HG02938 (cell line): Measurements from ENCODE around the gene LDAH.

ENCODE experiments used
- ATAC-seq: cut with Tn5 transposase; IDR thresholded peaks from one replicate; pipeline ENCODE4 v1.9.1; 2021; ENCODE audit warnings: mild to moderate bottlenecking, moderate library complexity; ENCODE audit not compliant: unreplicated experiment

Gene LDAH

GRCh38 chr2:20781656-20782265 lies 41.1 kb downstream of the LDAH start:
- peak; percentile 85 for ATAC-seq

GRCh38 chr2:20771299-20771698 lies 51.6 kb downstream of the LDAH start:
- no peak for ATAC-seq

- ATAC-seq, result no peak
Observed at GRCh38 chr2:20766798-20767644, 55.9 kb downstream of the LDAH start.

DNA sequence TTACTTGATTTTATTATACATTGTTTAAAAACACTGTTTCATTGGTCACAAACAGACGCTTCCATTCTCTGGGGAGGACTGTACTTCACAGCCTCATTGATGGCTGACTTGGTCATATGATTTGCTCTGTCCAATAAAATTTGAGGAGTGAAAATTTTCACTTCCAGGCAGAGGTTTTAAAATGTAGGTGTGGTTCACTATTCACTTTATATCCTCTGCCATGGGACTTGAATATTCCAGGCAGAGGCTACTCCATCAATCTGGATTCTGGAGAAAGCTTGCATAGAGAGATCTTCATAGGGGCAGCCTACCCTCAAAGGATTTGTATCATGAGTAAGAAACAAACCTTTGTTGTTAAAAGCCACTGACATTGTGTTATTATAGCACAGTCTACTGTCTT lies 56.7 kb downstream of the LDAH start:
- ATAC-seq, result no peak

DNA sequence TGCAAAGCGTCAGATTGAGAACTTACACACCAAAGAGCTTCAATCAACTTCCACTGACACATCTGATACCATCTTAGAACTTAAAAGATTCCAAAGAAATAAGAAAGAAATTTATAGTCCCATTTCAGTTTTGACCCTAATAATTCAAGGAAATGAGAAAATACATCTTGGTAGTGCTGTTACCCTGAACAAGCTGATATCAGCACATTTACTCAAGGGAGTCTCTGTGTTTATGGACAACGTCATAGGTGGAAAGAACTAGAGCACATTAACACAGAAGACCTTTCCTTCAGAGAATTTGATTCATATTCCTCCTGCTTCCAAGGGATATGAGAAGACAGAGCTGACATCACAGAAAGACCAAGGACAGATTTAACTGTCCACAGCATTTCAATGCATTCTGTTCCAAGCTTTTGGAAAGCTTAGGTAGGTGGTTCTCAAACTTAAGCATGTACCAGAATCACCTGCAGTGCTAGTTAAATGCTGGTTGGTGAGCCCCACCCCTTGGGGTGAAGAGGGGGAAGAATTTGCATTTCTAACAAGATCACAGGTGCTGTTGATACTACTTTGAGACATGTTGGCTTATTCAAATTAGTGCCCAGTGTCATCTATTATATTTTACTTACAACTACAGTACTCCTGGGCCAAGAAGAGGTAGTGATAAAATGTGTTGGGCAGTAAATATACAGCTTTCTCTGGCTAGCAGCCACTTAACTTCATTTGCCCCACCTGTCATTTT lies 59.8 kb downstream of the LDAH start:
- ATAC-seq, result no peak

- ATAC-seq, result no peak
Observed at GRCh38 chr2:20759487-20759886, 63.4 kb downstream of the LDAH start.

DNA sequence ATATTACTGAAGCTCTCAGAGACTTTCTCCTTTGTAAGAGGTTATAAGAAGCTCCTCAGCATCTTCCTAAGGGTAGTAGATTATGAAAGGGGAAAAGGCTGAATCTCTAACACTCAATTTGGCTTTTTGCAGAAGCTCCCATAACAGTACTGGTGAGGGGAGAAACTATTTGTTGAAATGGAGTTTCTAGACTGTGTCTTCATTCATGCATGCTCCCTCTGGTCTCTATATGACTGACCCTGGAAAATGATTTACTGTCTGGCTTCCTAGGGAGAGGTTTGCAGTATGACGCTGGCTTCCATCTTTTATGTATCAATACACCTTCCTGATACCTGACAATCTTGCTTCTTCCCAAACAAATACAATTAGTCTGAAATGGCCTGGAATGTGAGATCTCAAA lies 63.9 kb downstream of the LDAH start:
- ATAC-seq, result peak; percentile 97

- ATAC-seq, result no peak
Observed at GRCh38 chr2:20757405-20758090, 65.4 kb downstream of the LDAH start.

- ATAC-seq, result no peak
Observed at GRCh38 chr2:20755132-20755800, 67.6 kb downstream of the LDAH start.

DNA sequence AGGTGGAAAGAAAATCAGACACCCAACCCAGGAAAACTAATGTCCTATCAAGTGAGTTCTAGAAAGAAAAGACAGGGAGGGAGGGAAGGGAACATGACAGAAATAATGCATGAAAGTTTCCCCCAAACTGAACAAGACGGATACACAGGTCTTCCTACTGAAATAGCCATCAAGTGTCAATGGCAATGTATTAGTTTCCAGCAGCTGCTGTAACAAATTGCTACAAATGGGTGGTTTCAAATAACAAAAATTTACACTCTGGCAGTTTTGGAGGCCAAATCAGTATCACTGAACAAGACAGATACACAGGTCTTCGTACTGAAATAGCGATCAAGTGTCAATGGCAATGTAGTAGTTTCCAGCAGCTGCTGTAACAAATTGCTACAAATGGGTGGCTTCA lies 70.6 kb downstream of the LDAH start:
- ATAC-seq, result no peak

DNA sequence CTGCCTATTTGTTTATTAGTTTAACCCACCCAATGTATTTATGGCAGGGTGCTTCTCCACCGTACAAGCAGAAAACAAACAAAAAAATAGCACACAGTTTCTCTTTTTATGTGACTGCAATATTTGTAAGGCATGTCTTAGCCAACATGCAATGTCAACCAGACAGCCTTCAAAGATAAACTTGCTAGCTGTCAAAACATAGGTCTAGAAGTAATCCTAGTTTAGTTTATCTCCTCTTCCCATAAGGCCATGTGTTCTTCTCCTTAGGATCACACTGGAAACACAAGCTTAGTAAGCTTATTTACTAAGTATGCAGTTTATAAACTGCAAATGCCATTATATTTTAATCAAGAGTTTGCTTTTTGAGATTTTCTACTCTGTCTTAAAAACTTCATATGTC lies 75.6 kb downstream of the LDAH start:
- ATAC-seq, result no peak

- ATAC-seq, result no peak
Observed at GRCh38 chr2:20745924-20746555, 76.9 kb downstream of the LDAH start.

DNA sequence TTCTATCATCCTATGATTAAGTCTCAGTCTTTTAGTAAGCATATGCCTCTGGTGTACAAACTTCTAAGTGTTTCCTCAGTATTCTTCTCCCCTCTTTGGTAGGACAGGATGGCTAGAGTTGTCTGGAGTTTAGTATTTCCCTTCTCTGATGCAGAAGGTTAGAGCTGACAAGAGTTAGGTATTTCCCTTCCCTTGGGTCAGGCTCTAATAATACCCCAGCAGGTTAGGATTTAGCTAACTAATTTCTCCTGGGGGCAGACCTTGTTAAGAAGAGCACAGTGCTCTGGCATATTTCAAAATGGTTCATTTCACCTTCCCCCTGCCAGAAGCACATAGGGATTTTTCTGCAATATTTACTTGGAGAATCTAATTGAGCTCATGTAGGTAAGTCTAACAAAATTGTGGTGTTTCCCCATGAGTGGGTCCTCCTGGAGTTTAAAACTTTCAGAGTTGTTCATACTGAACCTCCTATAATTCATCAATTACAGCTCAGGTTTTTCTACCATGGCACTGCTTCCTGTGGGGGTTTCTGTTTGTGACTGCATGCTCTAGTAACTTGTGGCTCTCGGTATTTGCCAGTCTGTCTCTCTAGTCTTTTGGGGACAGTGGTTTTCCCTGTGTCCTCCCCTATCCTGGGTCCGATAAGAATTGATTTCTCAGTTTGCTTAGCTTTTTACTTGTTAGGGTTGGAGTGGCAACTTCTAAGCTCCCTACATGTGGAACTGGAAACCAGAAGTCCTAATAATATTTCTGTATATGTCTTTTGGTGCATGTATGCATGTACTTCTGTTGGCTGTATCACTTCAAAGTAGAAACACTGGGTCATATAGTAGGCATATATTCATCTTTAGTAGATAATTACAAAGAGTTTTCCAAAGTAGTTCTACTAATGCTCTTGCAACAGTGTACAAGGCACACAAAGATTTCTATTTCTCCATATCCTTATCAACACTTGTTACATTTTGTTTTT lies 78.2 kb downstream of the LDAH start:
- ATAC-seq, result peak; percentile 91

DNA sequence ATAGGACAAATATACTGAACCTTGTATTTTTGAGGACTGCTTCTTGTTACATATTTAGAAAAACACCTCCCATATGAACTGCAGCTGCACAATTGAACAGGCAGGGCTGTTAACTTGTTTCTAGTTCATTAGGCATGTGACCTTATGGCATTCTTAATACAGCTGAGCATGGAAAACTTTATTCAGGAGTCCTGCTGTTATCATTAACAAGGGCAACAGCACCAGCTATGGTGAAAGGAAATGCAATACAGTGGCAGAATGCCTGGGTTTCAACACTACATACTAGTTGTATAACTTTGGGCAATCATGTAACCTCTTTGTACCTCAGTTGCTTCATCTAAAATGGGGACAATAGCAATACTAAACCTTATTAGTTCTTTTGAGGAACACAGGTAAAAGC lies 84.1 kb downstream of the LDAH start:
- ATAC-seq, result no peak

- peak; percentile 93 for ATAC-seq
Observed at GRCh38 chr2:20737505-20737904, 85.4 kb downstream of the LDAH start.

DNA sequence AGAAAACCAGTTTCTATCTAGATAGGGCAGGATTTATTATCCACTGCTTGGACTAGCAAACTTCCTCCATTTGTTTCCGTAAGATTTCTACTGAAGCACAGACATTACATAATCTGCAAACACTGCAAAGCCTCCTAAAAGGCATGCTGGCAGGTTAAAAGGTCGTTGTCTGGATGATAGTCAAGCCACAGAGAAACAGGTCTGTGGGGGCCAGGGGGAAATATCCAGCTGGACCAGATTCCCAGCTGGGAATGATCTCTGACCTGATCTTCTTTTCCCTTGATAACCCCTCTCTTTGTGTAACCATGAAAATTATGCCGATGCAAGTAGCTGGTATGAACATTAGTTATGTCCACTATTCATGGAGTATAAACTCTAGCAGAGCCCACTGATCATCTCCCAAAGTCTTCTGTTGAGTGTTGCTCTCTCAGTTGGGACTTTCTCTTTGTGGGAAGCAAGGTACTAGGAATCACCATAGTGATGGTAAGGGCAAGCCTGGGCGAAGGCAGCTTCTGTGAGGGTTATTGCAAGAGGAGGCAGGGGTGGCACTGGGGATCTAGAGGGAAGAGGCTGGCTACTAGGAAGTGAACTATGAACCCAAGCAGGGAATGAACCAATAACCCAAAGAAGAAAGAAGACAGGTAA lies 94.7 kb downstream of the LDAH start:
- ATAC-seq, result no peak

GRCh38 chr2:20726913-20727312 lies 96.0 kb downstream of the LDAH start:
- ATAC-seq, result no peak

DNA sequence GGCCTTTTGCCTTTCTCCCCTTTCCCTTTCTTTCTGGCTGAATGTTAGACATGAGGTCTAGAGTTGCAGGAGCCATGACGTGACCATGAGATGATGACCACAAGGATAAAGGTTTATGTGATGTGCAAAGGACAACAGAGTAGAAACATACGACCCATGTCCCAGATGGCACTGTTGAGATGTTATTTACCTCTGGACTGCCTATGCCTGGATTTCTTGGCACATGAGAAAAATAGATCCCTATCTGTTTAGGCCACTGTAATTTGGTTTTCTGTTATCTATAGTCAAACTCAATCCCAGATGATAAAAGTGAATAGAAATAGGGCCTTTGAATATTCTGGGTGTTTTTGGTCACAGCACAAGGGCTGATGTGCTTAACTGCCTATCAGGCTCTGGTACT lies 97.1 kb downstream of the LDAH start:
- ATAC-seq, result no peak
